ENCODE results near the gene NFASC.

Gene NFASC

DNA sequence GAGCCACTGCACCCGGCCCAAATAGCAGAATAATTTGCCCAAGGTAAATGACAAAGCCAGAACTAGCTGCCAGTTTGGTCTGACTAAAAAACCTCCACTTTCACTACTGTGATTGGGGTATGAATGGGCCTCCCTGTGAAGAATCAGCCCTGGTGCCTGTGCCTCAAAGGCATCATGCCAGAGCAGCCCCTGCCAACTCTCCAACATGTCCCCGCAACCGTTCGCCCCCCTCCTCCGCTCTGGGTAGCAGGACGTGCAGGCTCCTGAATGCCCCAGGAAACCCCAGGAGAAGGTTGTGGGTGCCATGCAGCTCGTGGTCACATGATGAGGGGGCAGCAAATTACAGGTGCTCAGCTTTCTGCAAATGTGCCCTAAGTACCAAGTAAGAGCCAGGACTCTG, 157.7 kb downstream of the NFASC start:
- DNase-seq (ENCODE audit: low read depth in 2 of 2) = no peak
- no peak overlapping the region for H3K4me3 ChIP-seq (replicated peaks in 1 of 2; ENCODE audit: low read depth in 2 of 2, low read length in 2 of 2)
- TF ChIP-seq, protein P1, sequence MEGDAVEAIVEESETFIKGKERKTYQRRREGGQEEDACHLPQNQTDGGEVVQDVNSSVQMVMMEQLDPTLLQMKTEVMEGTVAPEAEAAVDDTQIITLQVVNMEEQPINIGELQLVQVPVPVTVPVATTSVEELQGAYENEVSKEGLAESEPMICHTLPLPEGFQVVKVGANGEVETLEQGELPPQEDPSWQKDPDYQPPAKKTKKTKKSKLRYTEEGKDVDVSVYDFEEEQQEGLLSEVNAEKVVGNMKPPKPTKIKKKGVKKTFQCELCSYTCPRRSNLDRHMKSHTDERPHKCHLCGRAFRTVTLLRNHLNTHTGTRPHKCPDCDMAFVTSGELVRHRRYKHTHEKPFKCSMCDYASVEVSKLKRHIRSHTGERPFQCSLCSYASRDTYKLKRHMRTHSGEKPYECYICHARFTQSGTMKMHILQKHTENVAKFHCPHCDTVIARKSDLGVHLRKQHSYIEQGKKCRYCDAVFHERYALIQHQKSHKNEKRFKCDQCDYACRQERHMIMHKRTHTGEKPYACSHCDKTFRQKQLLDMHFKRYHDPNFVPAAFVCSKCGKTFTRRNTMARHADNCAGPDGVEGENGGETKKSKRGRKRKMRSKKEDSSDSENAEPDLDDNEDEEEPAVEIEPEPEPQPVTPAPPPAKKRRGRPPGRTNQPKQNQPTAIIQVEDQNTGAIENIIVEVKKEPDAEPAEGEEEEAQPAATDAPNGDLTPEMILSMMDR (IDR thresholded peaks at IDR 0.05; ENCODE audit: low read depth, low read length) = no peak

- DNase-seq (ENCODE audit: low read depth in 2 of 2) = no peak
- TF ChIP-seq, protein P1 (IDR thresholded peaks at IDR 0.05; ENCODE audit: low read depth, low read length) = no peak
- H3K4me3 ChIP-seq (replicated peaks in 1 of 2; ENCODE audit: low read depth in 2 of 2, low read length in 2 of 2) = no peak overlapping the region
Observed at GRCh38 chr1:205028924-205029323, 158.3 kb downstream of the NFASC start.

DNA sequence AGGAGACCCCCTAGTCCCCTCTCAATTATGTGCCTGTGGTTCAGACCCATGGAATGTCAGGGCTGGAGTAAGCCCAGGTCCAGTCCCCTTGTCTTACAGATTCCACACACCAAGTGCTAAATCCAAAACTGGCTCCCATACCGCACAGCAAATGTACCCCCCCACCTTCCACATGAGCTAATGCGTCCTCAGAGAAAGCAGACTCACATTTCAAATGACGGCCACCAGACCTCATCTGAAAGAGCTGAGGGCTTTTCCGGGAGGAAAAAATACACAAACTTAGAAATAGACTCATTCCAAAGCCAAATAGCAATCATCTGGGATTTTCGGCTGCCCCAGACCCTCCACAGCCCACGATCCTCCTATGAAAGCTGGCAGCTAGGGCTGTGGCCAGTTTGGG, 159.6 kb downstream of the NFASC start:
- TF ChIP-seq, protein P1 (IDR thresholded peaks at IDR 0.05; ENCODE audit: low read depth, low read length) = no peak
- no peak overlapping the region for H3K4me3 ChIP-seq (replicated peaks in 1 of 2; ENCODE audit: low read depth in 2 of 2, low read length in 2 of 2)
- no peak for DNase-seq (ENCODE audit: low read depth in 2 of 2)

DNA sequence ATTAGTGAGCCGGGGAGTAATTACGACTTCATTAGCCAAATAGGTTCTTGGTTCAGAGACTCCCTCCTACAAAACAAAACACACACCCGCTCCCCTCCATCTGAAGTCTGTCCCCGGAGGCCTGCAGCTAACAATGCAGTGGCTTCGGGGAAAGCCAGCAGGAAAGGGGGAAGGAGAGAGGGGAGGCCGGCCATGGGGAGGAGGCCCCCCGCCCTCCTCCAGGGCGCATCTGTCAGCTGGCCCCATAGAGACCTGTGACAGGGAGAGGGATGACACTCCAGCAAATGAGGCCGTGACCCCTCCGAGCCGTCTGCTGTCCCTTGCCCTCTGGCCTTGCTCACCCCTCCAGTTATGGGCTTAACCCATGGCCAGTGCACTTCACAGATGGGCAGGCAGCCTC, 160.2 kb downstream of the NFASC start:
- TF ChIP-seq, protein P1 (IDR thresholded peaks at IDR 0.05; ENCODE audit: low read depth, low read length) = no peak
- no peak for DNase-seq (ENCODE audit: low read depth in 2 of 2)
- H3K4me3 ChIP-seq (replicated peaks in 1 of 2; ENCODE audit: low read depth in 2 of 2, low read length in 2 of 2) = no peak overlapping the region

GRCh38 chr1:205032508-205032907, 161.8 kb downstream of the NFASC start:
- no peak for DNase-seq (ENCODE audit: low read depth in 2 of 2)
- TF ChIP-seq, protein P1 (IDR thresholded peaks at IDR 0.05; ENCODE audit: low read depth, low read length) = no peak

DNA sequence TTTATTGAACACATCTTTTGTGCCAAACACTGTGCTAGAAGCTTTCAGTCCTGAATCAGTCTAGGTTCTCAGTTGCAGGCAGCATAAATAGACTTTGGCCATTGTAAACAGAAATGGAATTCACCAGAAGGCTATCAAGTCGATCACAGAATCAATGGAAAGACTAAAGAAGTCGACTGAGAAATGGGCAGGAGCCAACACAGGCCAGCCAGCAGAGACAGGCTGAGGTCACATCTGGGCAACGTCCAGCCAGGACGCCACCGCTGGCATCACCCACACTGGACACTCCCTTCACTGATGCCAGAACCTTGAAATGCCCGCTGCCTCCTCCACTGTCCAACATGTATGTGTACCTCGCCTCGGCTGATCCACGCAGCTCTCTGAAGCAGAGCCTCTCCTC, 166.9 kb downstream of the NFASC start:
- TF ChIP-seq, protein P1 (IDR thresholded peaks at IDR 0.05; ENCODE audit: low read depth, low read length) = no peak
- no peak for DNase-seq (ENCODE audit: low read depth in 2 of 2)
- H3K4me3 ChIP-seq (replicated peaks in 1 of 2; ENCODE audit: low read depth in 2 of 2, low read length in 2 of 2) = no peak overlapping the region

More at GRCh38 chr1:205032508-205032907, 161.8 kb downstream of the NFASC start:
- no peak overlapping the region for H3K4me3 ChIP-seq (replicated peaks in 1 of 2; ENCODE audit: low read depth in 2 of 2, low read length in 2 of 2)

GRCh38 chr1:205038132-205038786, 167.6 kb downstream of the NFASC start:
- no peak overlapping the region for H3K4me3 ChIP-seq (replicated peaks in 1 of 2; ENCODE audit: low read depth in 2 of 2, low read length in 2 of 2)
- TF ChIP-seq, protein P1 (IDR thresholded peaks at IDR 0.05; ENCODE audit: low read depth, low read length) = no peak
- DNase-seq (ENCODE audit: low read depth in 2 of 2) = no peak
